Smooth muscle cell (in vitro differentiated cells): ENCODE results near the gene MAGOHB. TPM values are rescaled to one million over a fixed set of nuclear protein-coding genes. Genes with fewer than 3 reads are reported as not detected.

Source experiments
- DNase-seq: peaks from one replicate; lab custom pipeline; 2025; ENCODE audit not compliant: unreplicated experiment; lab: John Stamatoyannopoulos, UW
- H2AFZ ChIP-seq: fragments of 200-600 bp; sonication (generic); 2 replicates; pipeline ENCODE4 v1.6.0; 2016; ENCODE audit warnings: antibody characterized with exemption, low read depth, mild to moderate bottlenecking
- H3F3A ChIP-seq: fragments of 200-600 bp; sonication (generic); 2 replicates; pipeline ENCODE4 v1.6.0; 2017; ENCODE audit warnings: antibody characterized with exemption, low read depth
- H3K27ac ChIP-seq: fragments of 200-600 bp; sonication (generic); 2 replicates; pipeline ENCODE4 v1.5.1; 2016; ENCODE audit warnings: low read depth, mild to moderate bottlenecking
- H3K27me3 ChIP-seq: fragments of 200-600 bp; sonication (generic); 2 replicates; pipeline ENCODE4 v1.6.1; 2016; ENCODE audit warnings: low read depth, mild to moderate bottlenecking
- H3K36me3 ChIP-seq: fragments of 200-600 bp; sonication (generic); 2 replicates; pipeline ENCODE4 v1.5.1; 2016; ENCODE audit warnings: low read depth
- H3K4me1 ChIP-seq: fragments of 200-600 bp; sonication (generic); 2 replicates; pipeline ENCODE4 v1.5.1; 2016; ENCODE audit warnings: low read depth
- H3K4me2 ChIP-seq: fragments of 200-600 bp; sonication (generic); 2 replicates; pipeline ENCODE4 v1.6.0; 2016; ENCODE audit warnings: mild to moderate bottlenecking
- H3K4me3 ChIP-seq: fragments of 200-600 bp; sonication (generic); 2 replicates; pipeline ENCODE4 v1.5.1; 2016; ENCODE audit warnings: mild to moderate bottlenecking
- H3K79me2 ChIP-seq: fragments of 200-600 bp; sonication (generic); 2 replicates; pipeline ENCODE4 v1.6.0; 2016; ENCODE audit warnings: low read depth, mild to moderate bottlenecking
- H3K9ac ChIP-seq: fragments of 200-600 bp; sonication (generic); 2 replicates; pipeline ENCODE4 v1.6.0; 2016; ENCODE audit warnings: low read depth
- H3K9me3 ChIP-seq: fragments of 200-600 bp; sonication (generic); replicated peaks from 2 replicates; pipeline ENCODE4 v1.5.1; 2016; ENCODE audit warnings: low read depth
- H4K20me1 ChIP-seq: fragments of 200-600 bp; sonication (generic); 2 replicates; pipeline ENCODE4 v1.6.0; 2016; ENCODE audit warnings: low read depth
- WGBS: methylation state at CpG from one replicate; pipeline ENCODE4 v1.1.7; 2016; ENCODE audit warnings: low lambda C conversion rate; 5-methylcytosine and 5-hydroxymethylcytosine counted together
- polyA plus RNA-seq: library from polyadenylated mRNA; unstranded; fragments of >200 nt; fragmentation: Nextera tagmentation; extraction: Ambion mirVana; gene quantifications from 2 replicates; pipeline ENCODE4 v1.2.1, GENCODE V29; 2016
- total RNA-seq: library from RNA; depleted of rRNA; stranded (reverse); fragments of >200 nt; gene quantifications from 2 replicates; pipeline ENCODE4 v1.2.3, GENCODE V29; 2014
- TF ChIP-seq, protein P1 (sequence below): fragments of 200-600 bp; sonication (generic); IDR thresholded peaks from 2 replicates; pipeline ENCODE4 v1.5.1; 2017; ENCODE audit warnings: borderline replicate concordance, mild to moderate bottlenecking, antibody characterized with exemption; ENCODE audit not compliant: insufficient read depth, poor library complexity, severe bottlenecking

Gene MAGOHB
- total and polyA plus RNA-seq, 2 experiments from 2014 or later, result 24.0 to 62.2 TPM

DNA sequence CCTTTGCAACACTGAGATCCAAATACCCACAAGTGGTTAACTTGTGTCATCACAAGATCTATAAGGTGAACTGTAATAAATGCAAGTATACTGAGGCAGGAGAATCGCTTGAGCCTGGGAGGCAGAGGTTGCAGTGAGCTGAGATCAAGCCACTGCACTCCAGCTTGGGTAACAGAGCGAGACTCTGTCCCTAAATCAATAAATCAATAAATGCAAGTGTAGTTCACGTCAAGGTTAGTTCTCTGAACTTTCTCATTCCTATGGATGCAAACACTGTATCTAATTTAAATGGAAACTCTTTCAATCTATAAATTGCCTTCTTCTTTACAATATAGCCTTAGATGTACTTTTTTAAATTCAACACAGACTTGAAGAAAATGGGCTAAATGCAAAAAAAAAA lies 3.2 kb downstream of the MAGOHB start:
- Histone ChIP-seq H3K27ac (no peak overlapping the region), H3K79me2 (peaks cover 20% of the 10 kb centered on the region), H3K27me3 (no peaks in the 10 kb centered on the region), H3K9ac (no peak overlapping the region), H3K4me3 (no peak overlapping the region), H3K36me3 (peaks cover 15% of the 10 kb centered on the region), H3F3A (no peaks in the 10 kb centered on the region), H3K4me2 (no peak overlapping the region), H3K9me3 (no peaks in the 10 kb centered on the region), H3K4me1 (peaks cover 16% of the 10 kb centered on the region), H2AFZ (no peak overlapping the region), H4K20me1 (no peaks in the 10 kb centered on the region)
- TF ChIP-seq, protein P1, sequence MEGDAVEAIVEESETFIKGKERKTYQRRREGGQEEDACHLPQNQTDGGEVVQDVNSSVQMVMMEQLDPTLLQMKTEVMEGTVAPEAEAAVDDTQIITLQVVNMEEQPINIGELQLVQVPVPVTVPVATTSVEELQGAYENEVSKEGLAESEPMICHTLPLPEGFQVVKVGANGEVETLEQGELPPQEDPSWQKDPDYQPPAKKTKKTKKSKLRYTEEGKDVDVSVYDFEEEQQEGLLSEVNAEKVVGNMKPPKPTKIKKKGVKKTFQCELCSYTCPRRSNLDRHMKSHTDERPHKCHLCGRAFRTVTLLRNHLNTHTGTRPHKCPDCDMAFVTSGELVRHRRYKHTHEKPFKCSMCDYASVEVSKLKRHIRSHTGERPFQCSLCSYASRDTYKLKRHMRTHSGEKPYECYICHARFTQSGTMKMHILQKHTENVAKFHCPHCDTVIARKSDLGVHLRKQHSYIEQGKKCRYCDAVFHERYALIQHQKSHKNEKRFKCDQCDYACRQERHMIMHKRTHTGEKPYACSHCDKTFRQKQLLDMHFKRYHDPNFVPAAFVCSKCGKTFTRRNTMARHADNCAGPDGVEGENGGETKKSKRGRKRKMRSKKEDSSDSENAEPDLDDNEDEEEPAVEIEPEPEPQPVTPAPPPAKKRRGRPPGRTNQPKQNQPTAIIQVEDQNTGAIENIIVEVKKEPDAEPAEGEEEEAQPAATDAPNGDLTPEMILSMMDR, result no peak
- no peak for DNase-seq
- WGBS, result 95% methylated on average over 3 of the region's 3 CpGs

DNA sequence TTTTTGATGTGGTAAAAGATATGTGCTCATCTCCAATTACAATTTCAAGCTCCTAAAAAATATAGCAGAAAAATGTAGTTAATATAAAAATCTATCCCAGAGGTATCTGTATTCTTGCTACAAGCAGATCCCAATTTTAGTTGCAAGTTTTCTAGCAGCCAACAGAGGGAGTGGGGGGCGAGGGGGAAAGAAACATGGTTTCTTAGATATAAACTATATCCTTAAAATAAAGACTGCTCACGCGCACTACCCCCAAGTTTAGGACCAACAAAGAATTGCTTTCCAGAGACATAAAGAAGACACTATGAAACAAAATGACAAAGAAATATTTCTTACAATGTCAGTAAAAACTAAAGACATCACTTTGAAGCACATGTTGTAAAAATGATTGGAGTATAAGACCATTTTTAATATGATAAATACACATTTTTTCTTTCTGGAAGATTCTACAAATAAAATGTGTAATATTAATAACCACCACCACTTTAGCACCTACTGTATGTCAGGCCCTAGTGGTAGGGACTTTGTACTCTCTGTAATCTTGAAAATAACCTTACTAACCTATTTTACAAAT lies 5.4 kb downstream of the MAGOHB start:
- no peak overlapping the region for H3K27ac ChIP-seq
- H3K9ac ChIP-seq, result no peak overlapping the region
- WGBS, result 94% methylated on average over 3 of the region's 3 CpGs
- H3K9me3 ChIP-seq, result no peaks in the 10 kb centered on the region
- H3K4me2 ChIP-seq, result no peak overlapping the region
- H3K36me3 ChIP-seq, result peaks cover 15% of the 10 kb centered on the region
- H2AFZ ChIP-seq, result no peak overlapping the region
- TF ChIP-seq, protein P1, result peak; percentile 20
- peaks cover 16% of the 10 kb centered on the region for H3K79me2 ChIP-seq
- no peak overlapping the region for H3K4me3 ChIP-seq
- DNase-seq, result no peak
- no peaks in the 10 kb centered on the region for H3K27me3 ChIP-seq
- H3F3A ChIP-seq, result no peaks in the 10 kb centered on the region
- no peaks in the 10 kb centered on the region for H4K20me1 ChIP-seq
- H3K4me1 ChIP-seq, result peaks cover 10% of the 10 kb centered on the region

DNA sequence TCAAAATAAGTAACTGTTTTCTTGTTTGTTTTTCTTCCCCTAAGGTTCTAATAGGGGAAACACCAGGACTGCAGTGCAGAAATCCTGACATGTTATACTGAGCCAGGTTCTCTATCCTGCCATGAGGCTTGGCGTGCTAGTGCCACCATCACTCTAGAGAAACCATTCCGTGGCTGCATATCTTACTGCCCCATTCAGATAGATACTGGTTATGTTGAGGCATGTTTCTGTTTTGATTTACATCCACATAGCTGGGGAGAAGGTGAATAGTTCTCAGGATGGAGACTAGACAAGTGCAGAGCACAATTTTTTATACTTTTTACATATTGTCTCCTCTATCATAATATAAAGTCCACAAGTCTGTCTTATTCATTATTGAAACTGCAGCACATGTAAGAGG lies 11.5 kb downstream of the MAGOHB start:
- DNase-seq, result no peak
- no peaks in the 10 kb centered on the region for H3F3A ChIP-seq
- H3K27ac ChIP-seq, result no peak overlapping the region
- no peak overlapping the region for H2AFZ ChIP-seq
- no peaks in the 10 kb centered on the region for H4K20me1 ChIP-seq
- no peaks in the 10 kb centered on the region for H3K79me2 ChIP-seq
- no peak overlapping the region for H3K4me2 ChIP-seq
- 98% methylated on average over 2 of the region's 2 CpGs for WGBS
- H3K36me3 ChIP-seq, result no peaks in the 10 kb centered on the region
- H3K9me3 ChIP-seq, result no peaks in the 10 kb centered on the region
- no peaks in the 10 kb centered on the region for H3K4me1 ChIP-seq
- TF ChIP-seq, protein P1, result no peak
- H3K4me3 ChIP-seq, result no peak overlapping the region
- H3K27me3 ChIP-seq, result no peaks in the 10 kb centered on the region
- H3K9ac ChIP-seq, result no peak overlapping the region

DNA sequence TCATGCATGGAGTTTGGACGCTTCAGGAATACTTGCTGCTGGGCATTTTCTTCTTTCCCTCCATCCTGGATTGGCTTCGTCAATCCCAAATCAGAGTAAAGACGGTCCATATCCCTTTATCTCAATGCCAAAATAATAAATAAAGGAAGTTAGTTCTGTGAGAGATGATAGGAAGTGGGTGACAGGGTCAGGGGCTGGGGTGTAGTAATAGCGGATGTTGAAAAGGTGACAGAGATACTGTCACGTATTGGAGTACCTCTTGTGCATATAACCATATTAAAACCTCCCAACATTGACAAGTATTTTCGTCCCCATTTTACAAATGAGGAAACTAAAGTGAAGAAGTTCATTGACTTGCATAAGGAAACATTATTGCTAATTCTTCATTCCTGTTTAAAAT lies 12.4 kb downstream of the MAGOHB start:
- no peaks in the 10 kb centered on the region for H3K79me2 ChIP-seq
- H3K9me3 ChIP-seq, result no peaks in the 10 kb centered on the region
- WGBS, result 95% methylated on average over 6 of the region's 6 CpGs
- no peak overlapping the region for H3K4me3 ChIP-seq
- no peak overlapping the region for H3K9ac ChIP-seq
- no peaks in the 10 kb centered on the region for H3K4me1 ChIP-seq
- H2AFZ ChIP-seq, result no peak overlapping the region
- H3K4me2 ChIP-seq, result no peak overlapping the region
- H3K36me3 ChIP-seq, result no peaks in the 10 kb centered on the region
- no peaks in the 10 kb centered on the region for H4K20me1 ChIP-seq
- H3K27me3 ChIP-seq, result no peaks in the 10 kb centered on the region
- no peak overlapping the region for H3K27ac ChIP-seq
- TF ChIP-seq, protein P1, result no peak
- DNase-seq, result no peak
- no peaks in the 10 kb centered on the region for H3F3A ChIP-seq
